Adrenal gland (tissue), 5 donors: Measurements from ENCODE around the gene TRNAU1AP.
"Not testable (repeated sequence)": the region's sequence is repeated elsewhere in the genome, so short reads cannot be mapped to it uniquely, and the experiment has no call there.

Source experiments
- CTCF ChIP-seq, 6 experiments: fragments of 450-650 bp in 4 of 6; fragments of 200-600 bp in 2 of 6; sonication (generic) in 1 of 6; IDR thresholded peaks; 1 replicate in 5 of 6; 2 replicates in 1 of 6; pipeline versions ENCODE4 v1.5.1 to v1.8.0; 2016 to 2021; ENCODE audit warnings: antibody characterized with exemption in 6 of 6, mild to moderate bottlenecking in 2 of 6, moderate library complexity in 1 of 6
- POLR2A ChIP-seq, 2 donors: fragments of 450-650 bp; IDR thresholded peaks; one replicate each; pipeline ENCODE4 v1.6.1; 2017; ENCODE audit warnings: antibody characterized with exemption in 2 of 2, mild to moderate bottlenecking in 2 of 2, moderate library complexity in 1 of 2
- donor health status: DM: no; HTN: no; CAD: no.

GRCh38 chr1:28572891-28573290 lies 20.0 kb downstream of the TRNAU1AP start:
- TF ChIP-seq CTCF, POLR2A (IDR thresholded peaks at IDR 0.05): not testable (repeated sequence)
